Measurements from ENCODE around the gene MLXIP. TPM values are rescaled to one million over a fixed set of nuclear protein-coding genes. Genes with fewer than 3 reads are reported as not detected.

MLXIP gene
- total and polyA plus RNA-seq, 2 of the 4 experiments (the other 2 are of a cell fraction), result 2.7 to 10.8 TPM

DNA sequence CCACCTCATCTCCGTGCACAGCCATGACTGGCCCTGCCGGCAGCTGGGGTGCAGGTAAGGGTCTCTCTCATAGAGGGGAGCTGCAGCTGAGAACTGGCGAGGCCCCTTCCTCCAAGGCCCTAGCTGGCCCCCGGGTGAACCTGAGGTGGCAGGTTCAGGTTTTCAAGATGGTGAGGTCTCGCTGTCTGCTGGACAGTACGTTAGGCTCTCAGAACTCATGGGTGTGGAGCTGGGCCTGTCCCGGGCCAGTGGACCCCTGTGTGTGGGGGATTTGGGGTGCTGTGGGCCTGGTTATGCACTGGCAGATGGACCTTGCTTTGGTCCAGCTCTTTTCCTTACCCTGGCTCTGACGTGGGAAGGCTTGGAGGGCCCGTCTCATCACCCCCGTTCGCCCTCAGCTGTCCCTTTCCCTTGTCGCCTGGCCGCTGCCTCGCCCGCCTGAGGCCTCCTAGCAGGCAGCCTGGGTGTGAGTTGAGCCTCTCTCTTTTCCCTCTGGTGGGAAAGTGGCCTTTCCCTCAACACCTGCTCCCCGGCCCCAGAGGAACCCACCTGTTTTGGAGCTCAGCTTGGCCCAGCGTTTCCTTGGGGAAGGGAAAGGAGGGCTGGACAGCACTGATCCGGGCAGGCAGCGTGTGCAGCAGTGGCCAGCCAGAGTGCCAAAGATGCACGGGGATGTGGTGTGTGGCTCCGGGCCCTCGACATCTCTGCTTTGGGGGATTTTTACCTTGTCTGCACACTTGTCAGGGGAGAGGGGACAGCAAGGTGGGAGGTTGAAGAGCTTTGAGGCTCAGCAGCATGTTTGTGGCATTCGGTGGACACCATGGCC, 67.2 kb downstream of the MLXIP start:
- WGBS, 2 experiments (ENCODE audit: extremely low coverage in 2 of 2, insufficient read length in 1 of 2), result 94% methylated on average over 6 of the region's 23 CpGs; no CpG with 5 or more reads in 1 of the 2 experiments
- H4K91ac ChIP-seq (ENCODE audit: insufficient read depth, low read depth, low read length), result no peak overlapping the region
- no peak overlapping the region for H3K4me2 ChIP-seq (ENCODE audit: low read depth, low read length)
- H3K4ac ChIP-seq (ENCODE audit: low read depth, low read length), result no peak overlapping the region
- ATAC-seq (ENCODE audit: low read depth), result no peak
- TF ChIP-seq MAZ (IDR thresholded peaks at IDR 0.05; ENCODE audit: borderline replicate concordance, low read depth, low read length), result no peak
- no peak for TF ChIP-seq FOS (IDR thresholded peaks at IDR 0.05; ENCODE audit: low read depth, low read length)
- TF ChIP-seq SMC3 (IDR thresholded peaks at IDR 0.05; ENCODE audit: low read depth, low read length), result no peak
- TF ChIP-seq RAD21 (IDR thresholded peaks at IDR 0.05; ENCODE audit: low read length), result no peak
- no peak for TF ChIP-seq CHD1 (IDR thresholded peaks at IDR 0.05; ENCODE audit: low read depth, low read length)
- TF ChIP-seq, protein P1, sequence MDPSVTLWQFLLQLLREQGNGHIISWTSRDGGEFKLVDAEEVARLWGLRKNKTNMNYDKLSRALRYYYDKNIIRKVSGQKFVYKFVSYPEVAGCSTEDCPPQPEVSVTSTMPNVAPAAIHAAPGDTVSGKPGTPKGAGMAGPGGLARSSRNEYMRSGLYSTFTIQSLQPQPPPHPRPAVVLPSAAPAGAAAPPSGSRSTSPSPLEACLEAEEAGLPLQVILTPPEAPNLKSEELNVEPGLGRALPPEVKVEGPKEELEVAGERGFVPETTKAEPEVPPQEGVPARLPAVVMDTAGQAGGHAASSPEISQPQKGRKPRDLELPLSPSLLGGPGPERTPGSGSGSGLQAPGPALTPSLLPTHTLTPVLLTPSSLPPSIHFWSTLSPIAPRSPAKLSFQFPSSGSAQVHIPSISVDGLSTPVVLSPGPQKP (IDR thresholded peaks at IDR 0.05; ENCODE audit: borderline replicate concordance, low read depth, low read length), result no peak
- TF ChIP-seq POLR2A (IDR thresholded peaks at IDR 0.05; ENCODE audit: low read depth, low read length), result no peak
- TF ChIP-seq, protein P2, sequence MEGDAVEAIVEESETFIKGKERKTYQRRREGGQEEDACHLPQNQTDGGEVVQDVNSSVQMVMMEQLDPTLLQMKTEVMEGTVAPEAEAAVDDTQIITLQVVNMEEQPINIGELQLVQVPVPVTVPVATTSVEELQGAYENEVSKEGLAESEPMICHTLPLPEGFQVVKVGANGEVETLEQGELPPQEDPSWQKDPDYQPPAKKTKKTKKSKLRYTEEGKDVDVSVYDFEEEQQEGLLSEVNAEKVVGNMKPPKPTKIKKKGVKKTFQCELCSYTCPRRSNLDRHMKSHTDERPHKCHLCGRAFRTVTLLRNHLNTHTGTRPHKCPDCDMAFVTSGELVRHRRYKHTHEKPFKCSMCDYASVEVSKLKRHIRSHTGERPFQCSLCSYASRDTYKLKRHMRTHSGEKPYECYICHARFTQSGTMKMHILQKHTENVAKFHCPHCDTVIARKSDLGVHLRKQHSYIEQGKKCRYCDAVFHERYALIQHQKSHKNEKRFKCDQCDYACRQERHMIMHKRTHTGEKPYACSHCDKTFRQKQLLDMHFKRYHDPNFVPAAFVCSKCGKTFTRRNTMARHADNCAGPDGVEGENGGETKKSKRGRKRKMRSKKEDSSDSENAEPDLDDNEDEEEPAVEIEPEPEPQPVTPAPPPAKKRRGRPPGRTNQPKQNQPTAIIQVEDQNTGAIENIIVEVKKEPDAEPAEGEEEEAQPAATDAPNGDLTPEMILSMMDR (conservative IDR thresholded peaks at IDR 0.05; ENCODE audit: low read depth, low read length), result no peak
- TF ChIP-seq NFE2L2 (IDR thresholded peaks at IDR 0.05; ENCODE audit: low read depth, low read length), result no peak
- TF ChIP-seq MAFK (IDR thresholded peaks at IDR 0.05; ENCODE audit: low read depth, low read length), result no peak
- no peak for TF ChIP-seq MXI1 (IDR thresholded peaks at IDR 0.05; ENCODE audit: borderline replicate concordance, low read depth, low read length)
- no peak for TF ChIP-seq BHLHE40 (IDR thresholded peaks at IDR 0.05; ENCODE audit: low read depth, low read length)
- no peak overlapping the region for H2BK20ac ChIP-seq (ENCODE audit: low read depth, low read length)
- intact Hi-C loops (cut with micrococcal nuclease), result no loop called here
- ChIA-PET POLR2A (ENCODE audit: unreplicated experiment) (no interaction called here), CTCF (no interaction called here)
- H3K79me1 ChIP-seq (ENCODE audit: low read depth in 1 of 2, low read length in 2 of 2), result no peaks in the 10 kb centered on the region
- no peak overlapping the region for H3K23ac ChIP-seq (ENCODE audit: low read depth, low read length)
- no peaks in the 10 kb centered on the region; the same call in none of the 2 replicates for H4K20me1 ChIP-seq (ENCODE audit: insufficient read depth, low read length)
- H4K8ac ChIP-seq (ENCODE audit: low read depth in 2 of 2, low read length in 2 of 2), result no peak overlapping the region
- peaks cover 31% of the 10 kb centered on the region for H3K36me3 ChIP-seq (ENCODE audit: control insufficient read depth, insufficient read depth, low read length)
- H3K14ac ChIP-seq (replicated peaks; ENCODE audit: low read depth, low read length), result no peak overlapping the region
- H3K9ac ChIP-seq (ENCODE audit: low read depth, low read length), result no peak overlapping the region
- H3K56ac ChIP-seq (ENCODE audit: extremely low read depth, insufficient read depth, low read length), result no peak overlapping the region
- no peaks in the 10 kb centered on the region for H3K9me3 ChIP-seq (ENCODE audit: control insufficient read depth, insufficient read depth, low read length)
- BruUV-seq (replicated peaks), result no TSS peak
- H2AK5ac ChIP-seq (ENCODE audit: low read depth, low read length), result no peak overlapping the region
- H2AFZ ChIP-seq (replicated peaks; ENCODE audit: low read length, poor library complexity), result no peak overlapping the region
- dilution Hi-C loops (cut with HindIII; ENCODE audit: low sequenced_read_pairs, unreplicated experiment), result no loop called here
- in situ Hi-C loops (cut with MboI; ENCODE audit: low sequenced_read_pairs), result no loop called here
- no peak overlapping the region for H3K27ac ChIP-seq (ENCODE audit: insufficient read depth, low read length)
- H2AK9ac ChIP-seq (replicated peaks; ENCODE audit: low read depth, low read length, poor library complexity), result no peak overlapping the region
- no peak overlapping the region for H3K4me3 ChIP-seq (ENCODE audit: insufficient read depth, low read depth, low read length)
- H3K18ac ChIP-seq (ENCODE audit: low read depth, low read length), result no peak overlapping the region
- peaks cover 10% of the 10 kb centered on the region; the same call in 1 of the 2 replicates for H3K9me1 ChIP-seq (ENCODE audit: insufficient read depth, low read length)
- DNase-seq, result no peak
- no peak overlapping the region for H4K5ac ChIP-seq (ENCODE audit: low read depth, low read length)
- no peak overlapping the region for H2BK5ac ChIP-seq (ENCODE audit: low read depth, low read length, poor library complexity, severe bottlenecking)
- H2BK120ac ChIP-seq (ENCODE audit: low read depth, low read length), result no peak overlapping the region
- no peaks in the 10 kb centered on the region for H3K27me3 ChIP-seq (ENCODE audit: control insufficient read depth, insufficient read depth, low read length)
- no peak overlapping the region for H2BK15ac ChIP-seq (ENCODE audit: low read depth, low read length)
- peaks cover 2% of the 10 kb centered on the region; the same call in 1 of the 2 replicates for H3K4me1 ChIP-seq (ENCODE audit: control insufficient read depth, insufficient read depth, low read length)

Data from IMR-90 (cell line).